Measurements from ENCODE around the gene BEND7. TPM values are rescaled to one million over a fixed set of nuclear protein-coding genes. Genes with fewer than 3 reads are reported as not detected.

The BEND7 gene
- total RNA-seq, 3 donors from 2014 or later = 9.9 to 19.3 (median 17.7) TPM

DNA sequence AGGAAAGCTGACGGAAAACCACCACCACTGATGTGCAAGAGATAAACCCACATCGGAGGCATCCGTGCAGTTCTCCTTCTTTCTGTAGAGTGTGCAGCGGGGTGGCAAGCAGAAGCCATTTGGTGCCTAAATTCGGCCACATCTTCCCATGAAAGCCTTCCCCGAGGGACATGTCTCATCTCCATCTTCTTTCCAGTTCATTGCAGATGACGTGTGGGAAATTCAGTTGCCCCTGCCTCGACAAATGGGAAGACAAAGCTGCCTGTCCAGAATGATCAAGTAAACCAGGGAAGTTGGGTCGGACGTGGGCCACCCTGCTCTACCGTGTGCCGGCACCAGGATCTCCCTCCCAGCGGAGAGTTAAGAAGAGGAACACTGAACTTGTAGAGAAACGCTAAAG, 14.5 kb downstream of the BEND7 start:
- Histone ChIP-seq H3K27me3 (no peaks in the 10 kb centered on the region), H3K27ac (no peak overlapping the region), H3K9me3 (no peaks in the 10 kb centered on the region), H3K36me3 (no peaks in the 10 kb centered on the region), H3K4me1 (no peaks in the 10 kb centered on the region), H3K4me3 (no peak overlapping the region)
- DNase-seq (ENCODE audit: low spot score in 2 of 2) = no peak
- intact Hi-C loops (cut with DNase I; ENCODE audit: low total_unique reads) = no loop called here
- TF ChIP-seq POLR2A (IDR thresholded peaks at IDR 0.05) (no peak), POLR2AphosphoS5 (IDR thresholded peaks at IDR 0.05) (no peak), CTCF (IDR thresholded peaks at IDR 0.05) (no peak)

GRCh38 chr10:13512564-13512963, 16.2 kb downstream of the BEND7 start:
- H3K27me3 ChIP-seq = no peaks in the 10 kb centered on the region
- DNase-seq (ENCODE audit: low spot score in 2 of 2) = no peak
- no peak for TF ChIP-seq CTCF (IDR thresholded peaks at IDR 0.05)
- H3K4me3 ChIP-seq = no peak overlapping the region
- intact Hi-C loops (cut with DNase I; ENCODE audit: low total_unique reads) = no loop called here
- no peak overlapping the region for H3K27ac ChIP-seq
- H3K9me3 ChIP-seq = no peaks in the 10 kb centered on the region
- no peaks in the 10 kb centered on the region for H3K36me3 ChIP-seq
- no peaks in the 10 kb centered on the region for H3K4me1 ChIP-seq

GRCh38 chr10:13511409-13511808, 17.4 kb downstream of the BEND7 start:
- intact Hi-C loops (cut with DNase I; ENCODE audit: low total_unique reads) = no loop called here

GRCh38 chr10:13505052-13505680, 23.6 kb downstream of the BEND7 start:
- Histone ChIP-seq H3K4me3 (no peak overlapping the region), H3K9me3 (no peaks in the 10 kb centered on the region), H3K36me3 (no peaks in the 10 kb centered on the region), H3K4me1 (no peaks in the 10 kb centered on the region), H3K27ac (no peak overlapping the region), H3K27me3 (no peaks in the 10 kb centered on the region)
- DNase-seq (ENCODE audit: low spot score in 2 of 2) = no peak
- intact Hi-C loops (cut with DNase I; ENCODE audit: low total_unique reads) = no loop called here
- TF ChIP-seq POLR2AphosphoS5 (IDR thresholded peaks at IDR 0.05) = no peak
- TF ChIP-seq CTCF (IDR thresholded peaks at IDR 0.05) = no peak

More at GRCh38 chr10:13511409-13511808, 17.4 kb downstream of the BEND7 start:
- no peaks in the 10 kb centered on the region for H3K36me3 ChIP-seq
- H3K9me3 ChIP-seq = no peaks in the 10 kb centered on the region
- H3K4me1 ChIP-seq = no peaks in the 10 kb centered on the region
- no peak overlapping the region for H3K27ac ChIP-seq
- TF ChIP-seq POLR2A (IDR thresholded peaks at IDR 0.05) (no peak), POLR2AphosphoS5 (IDR thresholded peaks at IDR 0.05) (no peak), CTCF (IDR thresholded peaks at IDR 0.05) (no peak)
- H3K27me3 ChIP-seq = no peaks in the 10 kb centered on the region
- DNase-seq (ENCODE audit: low spot score in 2 of 2) = no peak
- H3K4me3 ChIP-seq = no peak overlapping the region

DNA sequence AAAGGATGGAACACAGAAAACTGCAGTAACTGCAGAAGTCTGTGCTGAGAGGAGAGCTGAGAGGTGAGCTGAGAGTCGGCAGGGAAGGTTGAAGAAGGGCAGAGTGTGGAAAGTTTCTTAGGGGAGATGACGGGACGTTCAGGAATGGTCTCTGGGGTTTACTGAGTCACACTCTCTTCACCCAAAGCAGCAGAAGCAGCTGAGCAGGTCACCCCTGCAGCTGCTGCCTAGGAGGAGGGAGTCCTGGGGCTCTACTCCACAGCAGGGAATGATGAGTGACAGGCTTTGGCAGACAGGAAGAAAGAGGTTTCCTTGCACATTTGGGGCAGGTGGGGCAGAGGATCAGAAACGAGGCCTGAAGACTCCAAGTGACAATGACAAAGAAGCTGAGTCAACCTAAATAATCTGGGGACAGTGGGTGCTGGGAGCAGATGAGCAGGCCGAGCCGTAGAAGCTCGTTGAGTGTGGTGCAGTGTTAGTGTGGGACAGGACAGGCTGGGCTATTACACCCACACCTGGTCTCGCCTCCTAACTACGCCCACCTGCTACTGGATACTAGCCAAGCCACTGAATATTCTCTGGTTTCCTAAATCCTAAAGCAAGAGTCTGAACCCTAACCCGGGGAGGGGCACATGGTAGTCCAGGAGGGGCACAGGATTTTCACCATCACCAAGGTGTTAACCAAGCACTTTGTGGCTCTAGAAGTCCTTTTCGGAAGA, 24.9 kb downstream of the BEND7 start:
- no peak for DNase-seq (ENCODE audit: low spot score in 2 of 2)
- H3K4me3 ChIP-seq = no peak overlapping the region
- H3K27ac ChIP-seq = no peak overlapping the region
- TF ChIP-seq POLR2AphosphoS5 (IDR thresholded peaks at IDR 0.05) (no peak), CTCF (IDR thresholded peaks at IDR 0.05) (no peak), POLR2A (IDR thresholded peaks at IDR 0.05) (no peak)
- no peaks in the 10 kb centered on the region for H3K9me3 ChIP-seq
- H3K27me3 ChIP-seq = no peaks in the 10 kb centered on the region
- no peaks in the 10 kb centered on the region for H3K4me1 ChIP-seq
- intact Hi-C loops (cut with DNase I; ENCODE audit: low total_unique reads) = no loop called here
- H3K36me3 ChIP-seq = no peaks in the 10 kb centered on the region
